HG02981 (cell line): ENCODE measurements around the gene NKX2-2.
"Not testable (repeated sequence)": the region's sequence is repeated elsewhere in the genome, so short reads cannot be mapped to it uniquely, and the experiment has no call there.

Experiments used
- ATAC-seq: cut with Tn5 transposase; IDR thresholded peaks from one replicate; pipeline ENCODE4 v1.9.1; 2021; ENCODE audit warnings: mild to moderate bottlenecking, moderate library complexity; ENCODE audit not compliant: unreplicated experiment

Gene NKX2-2

GRCh38 chr20:21509597-21510371, 4.1 kb downstream of the NKX2-2 start:
- no peak for ATAC-seq

GRCh38 chr20:21509079-21509596, 4.7 kb downstream of the NKX2-2 start:
- no peak for ATAC-seq

GRCh38 chr20:21508230-21509078, 5.4 kb downstream of the NKX2-2 start:
- ATAC-seq, result no peak

GRCh38 chr20:21507400-21508229, 6.2 kb downstream of the NKX2-2 start:
- ATAC-seq, result no peak

- peak; percentile 33 for ATAC-seq
Measured at GRCh38 chr20:21505810-21506530, 7.9 kb downstream of the NKX2-2 start.

- ATAC-seq, result no peak
Measured at GRCh38 chr20:21505161-21505809, 8.6 kb downstream of the NKX2-2 start.

- ATAC-seq, result no peak
Measured at GRCh38 chr20:21504323-21504722, 9.5 kb downstream of the NKX2-2 start.

- ATAC-seq, result peak; percentile 91
Measured at GRCh38 chr20:21503345-21503744, 10.5 kb downstream of the NKX2-2 start.

- ATAC-seq, result no peak
Measured at GRCh38 chr20:21501184-21501583, 12.7 kb downstream of the NKX2-2 start.

- ATAC-seq, result no peak
Measured at GRCh38 chr20:21500599-21500998, 13.3 kb downstream of the NKX2-2 start.

GRCh38 chr20:21499641-21500040, 14.2 kb downstream of the NKX2-2 start:
- no peak for ATAC-seq

GRCh38 chr20:21498635-21499034, 15.2 kb downstream of the NKX2-2 start:
- no peak for ATAC-seq

GRCh38 chr20:21498195-21498594, 15.7 kb downstream of the NKX2-2 start:
- no peak for ATAC-seq

- ATAC-seq, result no peak
Measured at GRCh38 chr20:21496452-21496851, 17.4 kb downstream of the NKX2-2 start.

- ATAC-seq, result no peak
Measured at GRCh38 chr20:21493049-21493448, 20.8 kb downstream of the NKX2-2 start.

GRCh38 chr20:21490105-21490504, 23.8 kb downstream of the NKX2-2 start:
- no peak for ATAC-seq

- not testable (repeated sequence) for ATAC-seq
Measured at GRCh38 chr20:21480144-21480543, 33.7 kb downstream of the NKX2-2 start.

GRCh38 chr20:21465799-21466198, 48.1 kb downstream of the NKX2-2 start:
- no peak for ATAC-seq

- no peak for ATAC-seq
Measured at GRCh38 chr20:21464916-21465315, 48.9 kb downstream of the NKX2-2 start.
